ENCODE results near the gene KCND3.

KCND3 gene

GRCh38 chr1:111878649-111879048 is 110.8 kb downstream of the KCND3 start:
- no peak for DNase-seq

GRCh38 chr1:111878091-111878490 is 111.4 kb downstream of the KCND3 start:
- no peak for DNase-seq

DNA sequence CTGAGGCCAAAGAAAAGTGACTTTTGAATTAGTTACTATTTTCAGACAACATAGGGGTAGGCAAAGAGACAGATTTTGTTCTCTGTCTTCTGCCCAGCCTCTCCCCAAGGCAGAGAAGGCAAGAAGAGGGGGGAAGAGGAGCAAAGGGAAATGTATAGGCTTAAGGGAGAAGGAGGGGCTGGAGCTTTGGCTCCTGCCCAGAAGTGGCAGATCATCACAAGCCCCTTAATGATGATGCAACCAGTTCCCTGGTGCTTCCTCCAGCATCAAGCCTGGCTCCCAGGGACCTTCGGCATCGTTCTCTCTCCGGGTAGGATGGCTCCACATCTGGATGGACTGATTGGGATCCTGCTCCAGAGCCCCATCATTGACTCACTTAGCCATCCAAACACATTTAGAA is 112.8 kb downstream of the KCND3 start:
- DNase-seq: no peak

DNA sequence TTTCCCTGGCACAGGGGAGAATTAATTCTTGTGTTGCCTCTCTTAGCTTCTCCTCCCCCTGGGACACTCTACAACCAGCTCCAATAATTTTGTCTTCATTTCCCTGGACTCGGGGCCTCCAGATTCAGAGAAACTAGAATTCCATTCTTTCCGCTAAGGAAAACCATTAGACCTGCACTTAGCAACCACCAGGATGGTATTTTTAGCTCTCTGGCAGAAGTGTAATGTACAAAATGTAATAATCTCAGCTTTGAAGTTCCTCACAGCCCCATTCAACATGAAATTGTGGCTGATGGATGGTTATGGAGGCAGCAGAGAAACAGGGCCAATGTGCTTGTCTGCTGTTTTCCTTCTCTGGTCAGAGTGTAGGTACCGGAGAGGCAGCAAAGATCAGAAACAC is 113.8 kb downstream of the KCND3 start:
- DNase-seq: no peak

DNA sequence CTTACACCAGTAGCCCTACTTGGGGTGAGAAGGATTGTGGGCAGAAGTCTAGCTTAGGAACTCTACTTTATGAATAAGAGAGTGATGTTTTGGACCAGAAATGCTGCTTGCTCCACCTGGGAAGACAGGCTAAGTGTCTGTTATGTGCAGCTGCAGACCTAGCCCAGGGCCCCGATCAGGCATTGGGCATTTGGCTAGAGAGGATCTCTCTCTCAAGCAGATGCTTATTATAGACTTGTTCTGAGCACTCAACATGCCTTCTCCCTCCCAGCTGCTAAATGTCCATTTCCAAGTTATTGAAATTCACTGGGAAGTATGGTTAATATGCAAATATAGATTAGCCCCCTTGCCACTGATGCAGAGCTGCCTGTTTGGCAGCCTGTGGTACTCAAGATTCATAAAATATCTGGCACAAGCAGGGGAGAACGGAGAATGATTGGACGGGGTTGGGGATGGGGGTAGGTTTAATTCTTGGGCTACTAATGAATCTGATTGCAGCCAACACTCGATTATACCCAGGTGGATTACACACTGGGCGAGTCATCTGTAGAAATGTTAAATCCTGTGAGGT is 115.9 kb downstream of the KCND3 start:
- DNase-seq: no peak

GRCh38 chr1:111870181-111870580 is 119.3 kb downstream of the KCND3 start:
- DNase-seq: no peak

- DNase-seq: no peak
Measured at GRCh38 chr1:111867868-111868440, 121.5 kb downstream of the KCND3 start.

DNA sequence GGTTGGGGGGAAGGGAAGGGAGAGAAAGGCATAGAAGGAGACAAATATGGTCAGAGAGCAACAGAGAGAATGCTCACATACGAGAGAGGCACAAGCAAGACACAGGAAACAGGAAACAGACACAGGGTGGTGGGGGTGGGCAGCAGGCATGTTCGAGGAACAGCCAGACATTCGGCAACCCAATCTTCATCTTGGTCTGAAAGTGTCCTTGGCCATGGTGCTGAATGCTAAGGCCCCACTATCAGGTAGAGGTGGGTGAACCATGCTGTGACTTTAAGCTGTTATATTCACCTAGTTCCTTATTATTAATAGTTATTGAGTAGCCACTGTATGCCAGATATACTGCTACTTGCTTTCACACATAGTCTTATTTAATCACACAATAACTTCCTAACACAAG is 124.6 kb downstream of the KCND3 start:
- DNase-seq: peak in 1 of 5 experiments; percentile 23

- DNase-seq: no peak
Measured at GRCh38 chr1:111863401-111863800, 126.1 kb downstream of the KCND3 start.

- DNase-seq: no peak
Measured at GRCh38 chr1:111862599-111862998, 126.9 kb downstream of the KCND3 start.

GRCh38 chr1:111861523-111861922 is 127.9 kb downstream of the KCND3 start:
- DNase-seq: no peak

DNA sequence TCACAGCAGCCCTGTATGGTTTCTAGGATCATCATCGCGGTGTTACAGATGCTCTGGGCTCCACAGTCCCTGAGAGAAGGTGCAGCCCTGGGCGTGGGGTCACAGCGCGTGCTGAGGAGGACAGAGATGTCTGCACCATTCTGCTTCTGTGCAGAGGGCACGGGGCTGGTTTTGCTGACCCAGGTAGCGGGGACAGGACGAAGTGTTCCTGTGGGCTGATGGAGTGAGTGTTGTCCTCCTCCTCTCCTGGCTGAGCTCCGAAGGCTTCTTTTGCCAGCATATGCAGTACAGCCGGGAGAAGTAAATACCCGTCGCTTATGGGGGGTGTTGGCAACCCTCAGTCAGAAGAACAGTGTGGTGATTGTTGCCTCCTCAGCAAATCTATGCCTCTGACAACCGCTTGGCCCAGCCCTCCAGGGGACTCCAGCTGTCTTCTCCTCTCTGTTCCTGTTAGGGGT is 132.2 kb downstream of the KCND3 start:
- no peak for DNase-seq

- DNase-seq: no peak
Measured at GRCh38 chr1:111856411-111857185, 132.9 kb downstream of the KCND3 start.

DNA sequence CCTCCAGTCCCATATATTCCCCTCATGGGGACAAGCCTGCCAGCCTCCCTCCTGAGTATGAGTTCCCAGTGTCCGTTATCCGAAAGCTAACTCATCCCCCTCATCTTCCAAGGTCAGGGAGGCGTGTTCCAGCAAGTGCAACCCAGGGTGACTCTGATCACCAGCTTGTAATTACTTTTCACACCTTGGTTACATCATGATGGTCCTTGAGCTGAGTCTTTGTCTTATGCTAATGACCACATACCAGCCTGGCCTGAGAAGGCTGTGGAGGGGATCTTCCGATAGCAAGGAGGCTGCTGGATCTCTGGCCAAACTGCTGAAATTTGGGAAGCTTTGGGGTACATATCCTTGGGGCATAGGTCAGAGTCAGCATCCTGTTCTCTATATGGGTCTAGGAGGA is 134.2 kb downstream of the KCND3 start:
- no peak for DNase-seq

GRCh38 chr1:111852261-111852721 is 137.2 kb downstream of the KCND3 start:
- no peak for DNase-seq

DNA sequence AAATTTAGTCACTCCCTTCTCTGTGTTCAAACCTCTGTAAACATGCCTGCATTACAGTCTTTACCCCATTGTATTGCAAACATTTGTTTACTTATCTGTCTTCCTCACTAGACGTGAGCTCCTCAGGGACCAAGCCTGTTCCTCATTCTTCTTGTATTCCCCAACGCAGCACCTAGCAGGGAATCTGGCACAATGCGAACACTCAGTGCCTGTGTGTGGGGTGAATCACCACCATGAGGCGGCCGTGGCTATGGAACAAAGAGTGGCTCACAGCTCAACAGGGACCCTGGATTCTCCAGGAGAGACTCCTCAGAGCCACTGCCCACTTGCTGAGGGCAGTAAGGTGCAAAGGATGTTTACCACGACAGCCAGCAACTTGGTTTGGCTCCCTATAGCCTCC is 137.9 kb downstream of the KCND3 start:
- no peak for DNase-seq

DNA sequence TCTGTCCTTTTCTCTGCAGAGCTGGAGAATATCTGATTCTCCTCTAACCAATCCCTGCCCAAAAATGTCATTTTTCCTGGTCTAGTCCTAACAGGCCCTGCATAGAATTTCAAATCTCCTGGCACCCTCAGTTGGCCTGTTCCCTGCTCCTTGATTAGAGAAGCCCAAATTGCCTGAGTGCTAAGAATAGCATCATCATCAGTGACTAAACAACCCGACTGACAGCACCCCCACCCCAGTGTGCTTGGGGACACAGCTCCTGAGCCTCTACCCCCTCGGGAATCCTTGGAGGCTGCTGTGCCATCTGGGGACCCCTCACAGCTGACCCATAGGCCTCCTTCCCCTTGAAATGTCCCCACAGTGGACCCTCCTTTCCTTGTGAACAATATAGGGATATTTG is 139.4 kb downstream of the KCND3 start:
- DNase-seq: no peak

DNA sequence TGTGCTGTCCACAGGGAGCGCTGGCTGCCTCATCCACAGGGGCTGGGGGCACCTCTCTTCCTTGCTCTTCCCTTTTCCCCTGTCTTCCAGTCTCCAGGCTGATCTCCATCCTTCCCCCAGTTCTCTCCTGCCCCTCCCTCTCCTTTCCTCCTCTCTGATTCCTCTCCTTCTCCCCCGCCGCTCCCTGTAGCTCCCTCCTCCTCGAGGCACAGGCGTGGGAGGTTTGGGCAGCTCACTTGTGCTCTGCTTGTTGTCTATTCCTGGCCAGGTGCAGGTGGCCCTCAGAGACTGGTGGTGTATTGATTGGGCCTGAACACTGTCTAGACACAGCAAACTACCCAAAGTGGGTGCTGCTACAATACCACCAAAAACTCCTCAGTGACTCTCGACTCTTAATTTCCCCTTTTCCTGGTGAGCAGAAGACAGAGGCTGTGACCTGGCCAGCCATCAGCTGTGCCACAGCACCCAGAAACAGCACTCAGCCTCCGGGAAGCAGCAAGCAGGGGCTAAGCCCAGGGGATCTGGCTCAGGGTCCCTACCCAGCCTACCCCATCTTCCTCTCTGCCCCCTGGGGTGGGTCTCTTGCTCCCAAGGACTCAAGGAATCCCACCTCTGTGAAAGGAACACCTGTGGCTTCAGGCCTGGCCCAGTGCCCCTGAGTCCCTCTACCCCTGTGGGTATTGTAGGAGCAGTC is 140.5 kb downstream of the KCND3 start:
- no peak for DNase-seq

- no peak for DNase-seq
Measured at GRCh38 chr1:111847466-111847865, 142.0 kb downstream of the KCND3 start.

GRCh38 chr1:111846842-111847241 is 142.6 kb downstream of the KCND3 start:
- no peak for DNase-seq

DNA sequence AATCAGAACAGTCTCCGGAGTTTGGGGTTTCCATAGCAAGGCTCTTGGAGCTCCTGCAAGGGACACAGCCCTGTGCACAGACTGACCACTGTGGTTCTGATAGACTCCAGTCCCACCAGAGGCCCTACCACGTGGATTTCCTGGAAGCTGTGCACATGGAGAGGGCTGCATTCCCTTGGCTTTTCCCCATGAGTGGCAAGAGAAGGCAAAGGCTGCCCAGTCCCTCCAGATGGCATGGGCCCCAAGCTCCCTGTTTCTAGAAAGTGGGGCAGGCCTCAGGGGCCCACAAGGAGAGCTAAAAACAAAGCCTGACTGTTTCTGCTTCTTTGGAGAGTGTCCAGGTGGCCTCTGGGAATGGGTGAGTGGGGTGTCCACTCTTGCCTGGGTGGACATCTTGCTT is 146.3 kb downstream of the KCND3 start:
- DNase-seq: no peak

- no peak for DNase-seq
Measured at GRCh38 chr1:111842411-111842810, 147.1 kb downstream of the KCND3 start.

GRCh38 chr1:111841746-111842145 is 147.7 kb downstream of the KCND3 start:
- DNase-seq: no peak

DNA sequence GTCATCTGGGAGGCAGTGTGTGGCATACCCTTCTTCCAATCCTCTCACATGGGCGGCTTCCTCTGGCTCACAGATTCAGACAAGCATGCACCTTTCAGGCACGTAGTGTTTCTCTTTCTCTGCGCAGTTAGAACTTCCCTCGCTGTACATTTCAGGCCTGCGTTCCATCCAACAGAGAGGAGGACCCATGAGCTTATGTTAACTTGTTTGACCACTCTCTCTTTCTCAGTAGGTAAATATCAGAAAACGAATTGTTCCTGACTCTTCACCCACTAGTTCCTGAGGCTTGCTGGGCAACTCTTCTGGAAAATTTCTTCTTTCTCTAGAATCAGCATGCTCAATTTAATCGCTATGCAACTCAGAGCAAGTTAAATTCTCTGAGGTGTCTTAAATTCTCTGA is 148.3 kb downstream of the KCND3 start:
- DNase-seq: no peak
